Measurements from ENCODE around the gene CHPT1. TPM values are rescaled to one million over a fixed set of nuclear protein-coding genes. Genes with fewer than 3 reads are reported as not detected.

The CHPT1 gene
- polyA plus RNA-seq, 1 donor from 2014 or later = 20.5 TPM

GRCh38 chr12:101761781-101762180, 64.3 kb downstream of the CHPT1 start:
- H3K9ac ChIP-seq (ENCODE audit: low read length) = no peak overlapping the region
- no peak overlapping the region for H3K4me2 ChIP-seq (ENCODE audit: low read length)
- no peak overlapping the region for H3K27ac ChIP-seq (ENCODE audit: low read length)
- no peaks in the 10 kb centered on the region for H3K9me3 ChIP-seq (ENCODE audit: low read length)
- H3F3A ChIP-seq (ENCODE audit: insufficient read depth, low read length, poor library complexity, severe bottlenecking) = no peaks in the 10 kb centered on the region
- H3K4me3 ChIP-seq (ENCODE audit: low read length) = no peak overlapping the region
- no peak overlapping the region for H2AFZ ChIP-seq (ENCODE audit: low read depth, low read length)
- H3K9me2 ChIP-seq (ENCODE audit: insufficient read depth, low read length) = no peaks in the 10 kb centered on the region
- no peak for TF ChIP-seq REST (IDR thresholded peaks at IDR 0.05; ENCODE audit: borderline replicate concordance)
- no peak for TF ChIP-seq POLR2AphosphoS5 (IDR thresholded peaks at IDR 0.05)
- no peak for TF ChIP-seq EZH2 (IDR thresholded peaks at IDR 0.05; ENCODE audit: borderline replicate concordance, insufficient read depth, low read length, poor library complexity, severe bottlenecking)
- TF ChIP-seq MXI1 (conservative IDR thresholded peaks at IDR 0.05; ENCODE audit: poor library complexity, severe bottlenecking) = no peak
- no peaks in the 10 kb centered on the region for H3K79me2 ChIP-seq (replicated peaks; ENCODE audit: insufficient read depth, low read length)
- H4K20me1 ChIP-seq (ENCODE audit: insufficient read depth) = no peaks in the 10 kb centered on the region
- no peaks in the 10 kb centered on the region for H3K27me3 ChIP-seq (ENCODE audit: insufficient read depth, low read depth, low read length)
- H3K36me3 ChIP-seq (ENCODE audit: insufficient read depth, low read length) = peaks cover 5% of the 10 kb centered on the region

DNA sequence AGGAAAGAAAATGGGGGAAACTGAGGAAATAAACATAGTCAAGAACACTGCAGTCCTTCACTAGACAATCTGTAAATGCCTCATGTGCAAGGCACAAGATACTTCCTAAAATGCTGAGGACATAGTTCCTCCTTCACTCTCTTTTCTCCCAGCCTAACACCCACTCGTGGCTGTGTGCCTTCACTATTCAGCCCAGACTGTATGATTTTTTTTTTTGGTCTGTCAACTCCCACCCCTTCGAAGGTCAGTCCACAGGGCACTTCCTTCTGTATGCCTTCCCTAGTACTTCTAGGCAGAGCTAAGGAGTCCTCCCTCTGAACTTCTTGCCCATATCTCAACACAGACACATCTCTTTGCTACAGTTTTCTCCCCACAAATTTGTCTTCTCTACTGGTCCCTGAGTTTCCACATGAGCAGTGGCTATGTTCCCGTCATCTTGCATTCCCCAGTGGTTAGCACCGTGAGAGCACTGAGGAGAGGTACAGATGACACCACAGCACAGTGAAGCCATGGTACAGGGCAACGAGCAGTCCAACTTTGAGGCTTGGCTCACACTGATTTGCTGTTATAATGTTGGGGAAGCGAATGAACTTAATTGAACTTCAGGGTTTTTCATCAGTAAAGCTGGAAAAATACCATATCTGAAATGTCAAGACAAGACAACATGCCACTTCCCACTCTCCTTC, 65.9 kb downstream of the CHPT1 start:
- H3K9ac ChIP-seq (ENCODE audit: low read length) = no peak overlapping the region
- no peak overlapping the region for H3K4me3 ChIP-seq (ENCODE audit: low read length)
- no peak overlapping the region for H3K4me2 ChIP-seq (ENCODE audit: low read length)
- H3K27ac ChIP-seq (ENCODE audit: low read length) = no peak overlapping the region
- no peaks in the 10 kb centered on the region for H3K9me3 ChIP-seq (ENCODE audit: low read length)
- no peak overlapping the region for H2AFZ ChIP-seq (ENCODE audit: low read depth, low read length)
- H3K27me3 ChIP-seq (ENCODE audit: insufficient read depth, low read depth, low read length) = no peaks in the 10 kb centered on the region
- no peaks in the 10 kb centered on the region for H3K79me2 ChIP-seq (replicated peaks; ENCODE audit: insufficient read depth, low read length)
- TF ChIP-seq MXI1 (conservative IDR thresholded peaks at IDR 0.05; ENCODE audit: poor library complexity, severe bottlenecking) = no peak
- TF ChIP-seq EP300 (conservative IDR thresholded peaks at IDR 0.05; ENCODE audit: poor library complexity, severe bottlenecking) = no peak
- no peak for TF ChIP-seq TAF1 (IDR thresholded peaks at IDR 0.05; ENCODE audit: low read depth)
- TF ChIP-seq, protein P1, sequence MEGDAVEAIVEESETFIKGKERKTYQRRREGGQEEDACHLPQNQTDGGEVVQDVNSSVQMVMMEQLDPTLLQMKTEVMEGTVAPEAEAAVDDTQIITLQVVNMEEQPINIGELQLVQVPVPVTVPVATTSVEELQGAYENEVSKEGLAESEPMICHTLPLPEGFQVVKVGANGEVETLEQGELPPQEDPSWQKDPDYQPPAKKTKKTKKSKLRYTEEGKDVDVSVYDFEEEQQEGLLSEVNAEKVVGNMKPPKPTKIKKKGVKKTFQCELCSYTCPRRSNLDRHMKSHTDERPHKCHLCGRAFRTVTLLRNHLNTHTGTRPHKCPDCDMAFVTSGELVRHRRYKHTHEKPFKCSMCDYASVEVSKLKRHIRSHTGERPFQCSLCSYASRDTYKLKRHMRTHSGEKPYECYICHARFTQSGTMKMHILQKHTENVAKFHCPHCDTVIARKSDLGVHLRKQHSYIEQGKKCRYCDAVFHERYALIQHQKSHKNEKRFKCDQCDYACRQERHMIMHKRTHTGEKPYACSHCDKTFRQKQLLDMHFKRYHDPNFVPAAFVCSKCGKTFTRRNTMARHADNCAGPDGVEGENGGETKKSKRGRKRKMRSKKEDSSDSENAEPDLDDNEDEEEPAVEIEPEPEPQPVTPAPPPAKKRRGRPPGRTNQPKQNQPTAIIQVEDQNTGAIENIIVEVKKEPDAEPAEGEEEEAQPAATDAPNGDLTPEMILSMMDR (IDR thresholded peaks at IDR 0.05; ENCODE audit: poor library complexity, severe bottlenecking) = no peak
- no peak for TF ChIP-seq SMC3 (conservative IDR thresholded peaks at IDR 0.05; ENCODE audit: poor library complexity)
- TF ChIP-seq REST (IDR thresholded peaks at IDR 0.05; ENCODE audit: borderline replicate concordance) = no peak
- TF ChIP-seq EZH2 (IDR thresholded peaks at IDR 0.05; ENCODE audit: borderline replicate concordance, insufficient read depth, low read length, poor library complexity, severe bottlenecking) = no peak
- no peak for TF ChIP-seq RAD21 (conservative IDR thresholded peaks at IDR 0.05)
- no peak for TF ChIP-seq POLR2AphosphoS5 (IDR thresholded peaks at IDR 0.05)
- peaks cover 5% of the 10 kb centered on the region for H3K36me3 ChIP-seq (ENCODE audit: insufficient read depth, low read length)
- H4K20me1 ChIP-seq (ENCODE audit: insufficient read depth) = no peaks in the 10 kb centered on the region
- H3K9me2 ChIP-seq (ENCODE audit: insufficient read depth, low read length) = no peaks in the 10 kb centered on the region
- no peaks in the 10 kb centered on the region for H3F3A ChIP-seq (ENCODE audit: insufficient read depth, low read length, poor library complexity, severe bottlenecking)
